H1 (cell line): Measurements from ENCODE around the gene PPP1R13B. TPM values are rescaled to one million over a fixed set of nuclear protein-coding genes. Genes with fewer than 3 reads are reported as not detected.

Experiments used
- CTCF ChIA-PET: fragments of 300-600 bp; sonication (Branson Sonifier 250); formaldehyde crosslinking; loops from one replicate; lab custom pipeline; 2021; ENCODE audit not compliant: partially characterized antibody; lab: Charles Lee
- POLR2A ChIA-PET: fragments of 300-600 bp; sonication (Branson Sonifier 250); formaldehyde crosslinking; loops from one replicate; lab custom pipeline; 2021; ENCODE audit warnings: inconsistent platforms; ENCODE audit not compliant: partially characterized antibody; lab: Charles Lee
- DNase-seq, 2 experiments: peaks; one replicate each; pipeline versions ENCODE4 v3.0.0 to v3.0.0-alpha.2; 2010 to 2022; ENCODE audit warnings: low spot score in 2 of 2, low read depth in 1 of 2, mixed read lengths in 1 of 2
- FAIRE-seq: peaks from 2 replicates; lab custom pipeline; 2011; peaks lifted over from hg19 to GRCh38; lab: Jason Lieb, UNC
- H2AFZ ChIP-seq: 2 replicates; pipeline ENCODE4 v1.8.1; 2012; ENCODE audit warnings: low read length, inconsistent platforms
- H2AK5ac ChIP-seq: 2 replicates; pipeline ENCODE4 v1.6.1; 2013; ENCODE audit warnings: low read depth, low read length
- H2BK120ac ChIP-seq: replicated peaks from 2 replicates; pipeline ENCODE3; 2013; ENCODE audit warnings: low read depth, low read length, inconsistent platforms
- H2BK12ac ChIP-seq: 2 replicates; pipeline ENCODE4 v1.6.1; 2013; ENCODE audit warnings: low read depth, low read length
- H2BK15ac ChIP-seq: 2 replicates; pipeline ENCODE4 v1.6.1; 2013; ENCODE audit warnings: low read length
- H2BK20ac ChIP-seq: 2 replicates; pipeline ENCODE4 v1.6.1; 2013; ENCODE audit warnings: low read length
- H2BK5ac ChIP-seq: 2 replicates; pipeline ENCODE4 v1.6.1; 2013; ENCODE audit warnings: low read depth, low read length
- H3K14ac ChIP-seq: 2 replicates; pipeline ENCODE4 v1.6.1; 2013; ENCODE audit warnings: inconsistent platforms; ENCODE audit not compliant: insufficient read length
- H3K18ac ChIP-seq: 2 replicates; pipeline ENCODE4 v1.6.1; 2013; ENCODE audit warnings: low read length; ENCODE audit errors: extremely low read depth
- H3K23ac ChIP-seq: 2 replicates; pipeline ENCODE4 v1.6.1; 2013; ENCODE audit warnings: inconsistent platforms; ENCODE audit not compliant: insufficient read length
- H3K23me2 ChIP-seq: 2 replicates; pipeline ENCODE4 v1.6.1; 2013; ENCODE audit warnings: low read depth, low read length
- H3K27ac ChIP-seq: 2 replicates; pipeline ENCODE4 v1.6.1; 2011; ENCODE audit warnings: low read depth, low read length, inconsistent platforms
- H3K27me3 ChIP-seq, 4 experiments: replicated peaks in 1 of 4; 1 replicate in 1 of 4; 2 replicates in 3 of 4; pipeline versions ENCODE4 v1.6.1 to v1.8.1; 2011 to 2013; ENCODE audit warnings: low read length in 3 of 4, mild to moderate bottlenecking in 3 of 4, inconsistent platforms in 2 of 4, mixed read lengths in 2 of 4, moderate library complexity in 1 of 4; ENCODE audit not compliant: control insufficient read depth in 3 of 4, insufficient read depth in 3 of 4; ENCODE audit errors: extremely low read depth in 1 of 4
- H3K36me3 ChIP-seq, 4 experiments: 2 replicates each; pipeline versions ENCODE4 v1.6.1 to v1.8.1; 2011 to 2013; ENCODE audit warnings: mild to moderate bottlenecking in 4 of 4, low read length in 3 of 4, moderate library complexity in 2 of 4, control low read depth in 1 of 4, inconsistent platforms in 1 of 4; ENCODE audit not compliant: insufficient read depth in 4 of 4, control insufficient read depth in 2 of 4
- H3K4ac ChIP-seq: replicated peaks from 2 replicates; pipeline ENCODE3; 2013; ENCODE audit warnings: low read length, low read depth, mixed read lengths, inconsistent platforms; ENCODE audit not compliant: insufficient read length
- H3K4me1 ChIP-seq, 4 experiments: replicated peaks in 1 of 4; 1 replicate in 1 of 4; 2 replicates in 3 of 4; pipeline versions ENCODE4 v1.6.1 to v1.8.1; 2011 to 2013; ENCODE audit warnings: low read length in 3 of 4, inconsistent platforms in 2 of 4, mixed read lengths in 1 of 4; ENCODE audit not compliant: insufficient read depth in 4 of 4, control insufficient read depth in 3 of 4
- H3K4me2 ChIP-seq, 2 experiments: 2 replicates each; pipeline versions ENCODE4 v1.6.1 to v1.8.1; 2011 to 2013; ENCODE audit warnings: low read depth in 2 of 2, low read length in 2 of 2, control low read depth in 1 of 2, inconsistent platforms in 1 of 2, mild to moderate bottlenecking in 1 of 2; ENCODE audit not compliant: insufficient read depth in 1 of 2
- H3K4me3 ChIP-seq, 4 experiments: fragments of 200-600, 300-600 bp in 1 of 4; sonication (generic), shearing (Covaris generic), sonication (Bioruptor Twin) in 1 of 4; 2 replicates each; pipeline versions ENCODE4 v1.5.1 to v1.8.1; 2011 to 2016; ENCODE audit warnings: low read length in 4 of 4, low read depth in 3 of 4, control low read depth in 2 of 4, inconsistent platforms in 2 of 4, mild to moderate bottlenecking in 2 of 4, mixed read lengths in 1 of 4, moderate library complexity in 1 of 4; ENCODE audit not compliant: insufficient read depth in 2 of 4; ENCODE audit errors: extremely low read depth in 1 of 4
- H3K56ac ChIP-seq: replicated peaks from 2 replicates; pipeline ENCODE3; 2013; ENCODE audit warnings: low read depth, mild to moderate bottlenecking, mixed read lengths, low read length, inconsistent platforms; ENCODE audit not compliant: insufficient read length
- H3K79me1 ChIP-seq: 2 replicates; pipeline ENCODE4 v1.6.1; 2013; ENCODE audit warnings: low read depth, low read length, control low read depth
- H3K79me2 ChIP-seq, 2 experiments: 2 replicates each; pipeline versions ENCODE4 v1.6.1 to v1.8.1; 2012 to 2013; ENCODE audit warnings: low read length in 2 of 2, mild to moderate bottlenecking in 2 of 2, inconsistent platforms in 1 of 2; ENCODE audit not compliant: insufficient read depth in 2 of 2, control insufficient read depth in 1 of 2
- H3K9ac ChIP-seq, 4 experiments: replicated peaks in 1 of 4; 1 replicate in 1 of 4; 2 replicates in 3 of 4; pipeline versions ENCODE4 v1.6.1 to v1.8.1; 2011 to 2013; ENCODE audit warnings: low read depth in 3 of 4, low read length in 3 of 4, control low read depth in 2 of 4, mild to moderate bottlenecking in 2 of 4, moderate library complexity in 2 of 4, inconsistent platforms in 1 of 4; ENCODE audit errors: extremely low read depth in 1 of 4
- H3K9me3 ChIP-seq, 2 experiments: 2 replicates each; pipeline versions ENCODE4 v1.6.1 to v1.8.1; 2012 to 2013; ENCODE audit warnings: mild to moderate bottlenecking in 2 of 2, moderate library complexity in 2 of 2, control low read depth in 1 of 2, inconsistent platforms in 1 of 2, low read depth in 1 of 2, low read length in 1 of 2, mixed read lengths in 1 of 2; ENCODE audit not compliant: insufficient read depth in 2 of 2
- H4K20me1 ChIP-seq, 2 experiments: replicated peaks in 1 of 2; 2 replicates each; pipeline versions ENCODE3 to v1.8.1; 2011 to 2013; ENCODE audit warnings: inconsistent platforms in 2 of 2, low read length in 2 of 2, mild to moderate bottlenecking in 1 of 2; ENCODE audit not compliant: insufficient read depth in 2 of 2, control insufficient read depth in 1 of 2
- H4K5ac ChIP-seq: 2 replicates; pipeline ENCODE4 v1.6.1; 2013; ENCODE audit warnings: low read length, low read depth, mixed read lengths, inconsistent platforms; ENCODE audit not compliant: insufficient read length
- H4K8ac ChIP-seq: 2 replicates; pipeline ENCODE4 v1.8.0; 2013; ENCODE audit warnings: mild to moderate bottlenecking, moderate library complexity, low read length, inconsistent platforms; ENCODE audit not compliant: insufficient read depth; ENCODE audit errors: extremely low read depth
- H4K91ac ChIP-seq: replicated peaks from 2 replicates; pipeline ENCODE3; 2013; ENCODE audit warnings: low read length, mixed read lengths, inconsistent platforms; ENCODE audit not compliant: insufficient read length
- ASH2L ChIP-seq: fragments of 200-600, 300-600 bp; sonication (generic); IDR thresholded peaks from one replicate; pipeline ENCODE4 v1.7.1; 2017; ENCODE audit warnings: low read length
- BCL11A ChIP-seq, 2 experiments: IDR thresholded peaks; one replicate each; pipeline ENCODE4 v1.6.1; 2011; ENCODE audit warnings: low read depth in 2 of 2, low read length in 2 of 2, mild to moderate bottlenecking in 2 of 2
- FOSL1 ChIP-seq: IDR thresholded peaks from 2 replicates; pipeline ENCODE4 v1.6.1; 2011; ENCODE audit warnings: mild to moderate bottlenecking, low read depth, low read length, moderate library complexity; ENCODE audit not compliant: insufficient read depth
- GTF2F1 ChIP-seq: IDR thresholded peaks from 2 replicates; pipeline ENCODE4 v1.6.1; 2012; ENCODE audit warnings: low read depth, low read length, improper control_type of control experiment, borderline replicate concordance
- JUND ChIP-seq: IDR thresholded peaks from 2 replicates; pipeline ENCODE4 v1.6.1; 2011; ENCODE audit warnings: mild to moderate bottlenecking, improper control_type of control experiment, low read length
- SAP30 ChIP-seq: fragments of 300-600 bp; sonication (generic); IDR thresholded peaks from 2 replicates; pipeline ENCODE4 v1.7.1; 2012; ENCODE audit warnings: low read length, moderate library complexity, mild to moderate bottlenecking, inconsistent platforms; ENCODE audit not compliant: insufficient read depth, insufficient replicate concordance
- WGBS, 2 experiments: shearing (Covaris generic) in 1 of 2; methylation state at CpG; one replicate each; pipeline versions ENCODE4 v1.1.6 to v1.1.7; 2013 to 2015; ENCODE audit warnings: low lambda C conversion rate in 2 of 2, mixed read lengths in 2 of 2, inconsistent platforms in 1 of 2, low coverage in 1 of 2, missing lambda C conversion rate in 1 of 2; ENCODE audit not compliant: insufficient replicate concordance in 2 of 2, insufficient coverage in 1 of 2, insufficient read length in 1 of 2; ENCODE audit errors: extremely low coverage in 1 of 2, missing lambda C conversion rate in 1 of 2; 5-methylcytosine and 5-hydroxymethylcytosine counted together
- polyA plus RNA-seq, 7 experiments: library from polyadenylated mRNA; depleted of rRNA in 3 of 7; stranded (reverse) in 5 of 7; unstranded in 2 of 7; fragments of >200 nt in 5 of 7; fragments of 200-250 nt in 2 of 7; gene quantifications; 1 replicate in 5 of 7; 2 replicates in 1 of 7; 4 replicates in 1 of 7; pipeline versions ENCODE4 v1.2.1 to v1.2.3, GENCODE V29; 2011 to 2013; ENCODE audit warnings: missing spikeins in 2 of 7, mixed read lengths in 2 of 7
- total RNA-seq: library from RNA; stranded (reverse); fragmentation: NEBNext Ultra II Directional; extraction: Animal tissue kit (Norgen Biotek cat#: 25700); gene quantifications from 2 replicates; pipeline ENCODE4 v1.2.1, GENCODE V29; 2021

Gene PPP1R13B
- total and polyA plus RNA-seq, 2 of the 8 experiments (the other 6 are each of a cell fraction or from before 2014, with no cell fraction given) = 2.6 to 8.9 TPM

DNA sequence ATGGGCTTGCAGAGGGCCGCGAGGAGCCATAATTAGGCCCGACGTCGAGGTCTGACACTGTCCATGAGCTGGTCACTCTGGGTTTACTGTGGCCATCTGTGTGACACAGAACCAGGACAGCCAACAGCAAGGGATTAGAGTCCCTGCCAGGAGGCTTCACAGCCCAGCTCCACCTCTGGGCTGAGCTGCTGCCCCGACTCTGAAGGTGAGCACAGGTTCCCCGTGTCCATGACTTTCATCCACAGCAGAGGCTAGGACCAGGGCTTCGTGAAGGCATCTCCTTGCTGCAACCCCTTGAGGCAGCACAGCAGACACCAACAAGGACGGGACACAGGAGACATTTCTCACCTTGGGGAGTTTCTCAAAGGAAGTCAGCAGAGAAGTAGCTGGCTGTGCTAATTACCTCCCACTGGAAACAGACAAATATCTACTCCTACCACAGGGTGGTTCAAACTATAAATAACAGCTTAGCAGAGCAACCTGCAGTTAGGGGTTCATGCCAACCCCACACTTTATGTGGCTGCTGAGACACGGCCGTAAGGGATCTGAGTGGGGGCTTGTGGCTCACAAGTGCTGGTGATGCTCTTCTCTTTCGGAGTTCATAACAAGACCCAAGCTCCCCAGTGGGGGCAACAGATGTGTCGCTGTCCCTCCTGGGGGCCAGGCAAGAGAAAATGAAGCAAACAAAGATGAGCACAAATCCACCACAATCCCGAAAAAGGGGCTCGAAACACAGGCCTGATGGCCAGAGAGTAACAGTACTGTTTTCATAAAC, 102.6 kb downstream of the PPP1R13B start:
- Histone ChIP-seq H3K36me3 (no peaks in the 10 kb centered on the region; a peak in 2 of 8 replicates), H4K91ac (no peak overlapping the region), H3K23ac (no peak overlapping the region), H2BK5ac (no peak overlapping the region), H3K79me2 (no peaks in the 10 kb centered on the region), H3K4me1 (peaks cover 0 to 3% (median under 1%) of the 10 kb centered on the region in 4 experiments; a peak in 2 of 7 replicates), H3K18ac (no peak overlapping the region), H2BK120ac (no peak overlapping the region), H3K27me3 (no peaks in the 10 kb centered on the region; a peak in 1 of 7 replicates), H4K20me1 (peaks cover 0 to 2% of the 10 kb centered on the region in 2 experiments), H3K4ac (no peak overlapping the region), H4K8ac (no peak overlapping the region), H2BK20ac (no peak overlapping the region), H2BK15ac (no peak overlapping the region), H2AFZ (no peak overlapping the region), H3K79me1 (no peaks in the 10 kb centered on the region), H3K4me2 (no peak overlapping the region), H2BK12ac (no peak overlapping the region), H4K5ac (no peak overlapping the region), H3K23me2 (no peaks in the 10 kb centered on the region), H3K56ac (no peak overlapping the region), H3K9ac (no peak overlapping the region), H3K4me3 (no peak overlapping the region), H3K9me3 (no peaks in the 10 kb centered on the region), H2AK5ac (no peak overlapping the region), H3K27ac (no peak overlapping the region), H3K14ac (no peak overlapping the region)
- FAIRE-seq (no peak), DNase-seq (no peak)
- ChIA-PET CTCF (interaction anchor here (0.6 to 1.9 kb wide), 6 partner anchors 9 to 248 kb away, joined by 3 to 5 read pairs (median 4); no protein-coding TSS in a partner anchor), POLR2A (interaction anchor here (1.1 to 2.2 kb wide), 3 partner anchors 9 to 29 kb away, joined by 3 to 6 read pairs (median 5); partner anchors contain the start of genes XRCC3 and ZFYVE21)
- WGBS, 2 experiments = 89% methylated on average over 15 of the region's 15 CpGs; no CpG with 5 or more reads in 1 of the 2 experiments
- TF ChIP-seq GTF2F1 = no peak
- TF ChIP-seq BCL11A (IDR thresholded peaks at IDR 0.05; ENCODE audit: low read depth in 2 of 2, low read length in 2 of 2) = no peak
- no peak for TF ChIP-seq FOSL1
- no peak for TF ChIP-seq ASH2L
- no peak for TF ChIP-seq JUND
- no peak for TF ChIP-seq SAP30
